ENCODE measurements around the gene MS4A15.
"Not testable (repeated sequence)": the region's sequence is repeated elsewhere in the genome, so short reads cannot be mapped to it uniquely, and the experiment has no call there.

DNA sequence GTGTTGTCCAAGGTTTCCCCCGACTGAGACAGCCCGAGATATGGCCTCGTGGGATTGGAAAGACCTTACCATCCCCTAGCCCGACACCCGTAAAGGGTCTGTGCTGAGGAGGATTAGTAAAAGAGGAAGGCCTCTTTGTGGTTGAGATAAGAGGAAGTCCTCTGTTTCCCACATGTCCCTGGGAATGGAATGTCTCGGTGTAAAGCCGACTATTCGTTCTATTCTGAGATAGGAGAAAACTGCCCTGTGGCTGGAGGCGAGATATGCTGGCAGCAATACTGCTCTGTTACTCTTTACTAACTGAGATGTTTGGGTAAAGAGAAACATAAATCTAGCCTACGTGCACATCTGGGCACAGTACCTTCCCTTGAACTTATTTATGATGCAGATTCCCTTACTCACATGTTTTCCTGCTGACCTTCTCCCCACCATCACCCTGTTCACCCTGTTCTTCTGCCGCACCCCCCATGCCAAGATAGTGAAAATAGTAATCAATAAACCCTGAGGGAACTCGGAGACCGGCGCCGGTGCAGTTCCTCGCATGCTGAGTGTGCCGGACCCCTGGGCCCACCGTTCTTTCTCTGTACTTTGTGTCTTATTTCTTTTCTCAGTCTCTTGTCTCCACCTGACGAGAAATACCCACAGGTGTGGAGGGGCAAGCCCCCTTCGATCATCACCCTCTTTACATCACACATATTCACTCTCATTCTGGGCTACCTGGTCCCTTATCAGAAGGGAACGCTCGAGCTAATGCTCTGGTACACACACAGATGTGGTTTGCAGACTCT is 3.0 kb downstream of the MS4A15 start:
- TF ChIP-seq, protein P1, sequence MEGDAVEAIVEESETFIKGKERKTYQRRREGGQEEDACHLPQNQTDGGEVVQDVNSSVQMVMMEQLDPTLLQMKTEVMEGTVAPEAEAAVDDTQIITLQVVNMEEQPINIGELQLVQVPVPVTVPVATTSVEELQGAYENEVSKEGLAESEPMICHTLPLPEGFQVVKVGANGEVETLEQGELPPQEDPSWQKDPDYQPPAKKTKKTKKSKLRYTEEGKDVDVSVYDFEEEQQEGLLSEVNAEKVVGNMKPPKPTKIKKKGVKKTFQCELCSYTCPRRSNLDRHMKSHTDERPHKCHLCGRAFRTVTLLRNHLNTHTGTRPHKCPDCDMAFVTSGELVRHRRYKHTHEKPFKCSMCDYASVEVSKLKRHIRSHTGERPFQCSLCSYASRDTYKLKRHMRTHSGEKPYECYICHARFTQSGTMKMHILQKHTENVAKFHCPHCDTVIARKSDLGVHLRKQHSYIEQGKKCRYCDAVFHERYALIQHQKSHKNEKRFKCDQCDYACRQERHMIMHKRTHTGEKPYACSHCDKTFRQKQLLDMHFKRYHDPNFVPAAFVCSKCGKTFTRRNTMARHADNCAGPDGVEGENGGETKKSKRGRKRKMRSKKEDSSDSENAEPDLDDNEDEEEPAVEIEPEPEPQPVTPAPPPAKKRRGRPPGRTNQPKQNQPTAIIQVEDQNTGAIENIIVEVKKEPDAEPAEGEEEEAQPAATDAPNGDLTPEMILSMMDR (IDR thresholded peaks at IDR 0.05): not testable (repeated sequence)
- not testable (repeated sequence) for TF ChIP-seq POLR2AphosphoS5, POLR2A (IDR thresholded peaks at IDR 0.05)
